ENCODE results near the gene GRK1.

The GRK1 gene

DNA sequence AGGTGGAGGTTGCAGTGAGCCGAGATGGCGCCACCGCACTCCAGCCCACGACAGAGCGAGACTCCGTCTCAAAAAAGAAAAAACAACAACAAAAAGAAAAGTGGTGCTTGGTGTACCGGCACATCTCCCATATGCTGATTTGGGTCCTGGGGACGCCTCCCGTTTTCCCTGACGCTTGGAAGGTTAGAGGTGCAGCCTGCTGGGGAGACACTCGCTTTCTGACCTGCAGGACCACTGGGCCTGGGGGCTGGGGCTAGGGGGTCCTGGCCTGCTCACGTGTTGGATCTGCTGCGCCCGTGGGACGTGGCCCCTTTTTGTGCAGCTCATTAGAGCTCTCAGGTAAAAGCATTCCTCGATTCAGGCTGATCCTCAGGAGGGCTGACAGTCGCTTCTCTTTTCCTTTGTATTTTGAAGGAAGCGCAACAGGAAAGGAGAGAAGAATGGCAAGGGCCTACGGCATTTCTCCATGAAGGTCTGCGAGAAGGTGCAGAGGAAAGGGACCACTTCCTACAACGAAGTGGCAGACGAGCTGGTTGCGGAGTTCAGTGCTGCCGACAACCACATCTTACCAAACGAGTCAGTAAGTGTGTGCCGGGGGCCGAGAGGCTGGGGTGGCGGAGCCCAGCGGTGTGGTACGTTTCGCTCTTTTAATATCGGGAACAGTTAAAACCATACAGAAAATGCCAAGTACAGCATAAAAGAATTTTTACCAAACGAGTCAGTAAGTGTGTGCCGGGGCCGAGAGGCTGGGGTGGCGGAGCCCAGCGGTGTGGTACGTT lies 34.1 kb upstream of the GRK1 start:
- ChIA-PET CTCF (no interaction called here), POLR2A (no interaction called here)
- no peak overlapping the region for H3K27ac ChIP-seq (ENCODE audit: insufficient read depth in 1 of 2, low read depth in 1 of 2, low read length in 2 of 2, poor library complexity in 1 of 2, severe bottlenecking in 2 of 2)
- no peak overlapping the region for H3K4me3 ChIP-seq (ENCODE audit: control insufficient read depth in 1 of 7, extremely low read depth in 1 of 7, insufficient read depth in 4 of 7, low read depth in 2 of 7, low read length in 6 of 7)
- H3K9me3 ChIP-seq (ENCODE audit: control extremely low read depth in 1 of 5, control insufficient read depth in 4 of 5, insufficient read depth in 2 of 5, low read depth in 1 of 5, low read length in 4 of 5) = no peaks in the 10 kb centered on the region
- no peaks in the 10 kb centered on the region for H3K27me3 ChIP-seq (replicated peaks in 2 of 5; ENCODE audit: control insufficient read depth in 4 of 5, insufficient read depth in 5 of 5, low read length in 4 of 5)
- H3K36me3 ChIP-seq (ENCODE audit: control insufficient read depth in 4 of 4, insufficient read depth in 4 of 4, low read length in 3 of 4) = peaks cover 18 to 97% (median 52%) of the 10 kb centered on the region in 4 experiments
- 96% methylated on average over 31 of the region's 38 CpGs for WGBS (ENCODE audit: insufficient coverage)
- no peak for DNase-seq
- no peaks in the 10 kb centered on the region for H3K4me1 ChIP-seq (ENCODE audit: control extremely low read depth in 1 of 4, control insufficient read depth in 4 of 4, insufficient read depth in 4 of 4, low read length in 3 of 4)

DNA sequence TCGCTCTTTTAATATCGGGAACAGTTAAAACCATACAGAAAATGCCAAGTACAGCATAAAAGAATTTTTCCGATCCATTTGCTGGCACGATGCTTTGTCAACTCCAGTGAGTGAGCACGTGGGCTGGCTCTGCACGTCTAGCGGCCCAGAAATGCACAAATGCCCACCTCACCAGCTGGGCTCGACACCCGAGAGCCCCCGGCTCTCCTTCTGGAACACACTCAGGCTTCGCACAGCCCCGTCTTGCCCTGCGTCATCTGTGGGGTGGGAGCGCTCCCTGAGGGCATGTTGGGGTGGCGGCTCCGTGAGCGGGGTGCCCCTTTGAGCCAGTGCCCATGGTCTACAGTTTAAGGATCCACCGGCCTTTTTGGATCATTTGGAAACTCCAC lies 33.5 kb upstream of the GRK1 start:
- no peaks in the 10 kb centered on the region for H3K4me1 ChIP-seq (ENCODE audit: control extremely low read depth in 1 of 4, control insufficient read depth in 4 of 4, insufficient read depth in 4 of 4, low read length in 3 of 4)
- H3K4me3 ChIP-seq (ENCODE audit: control insufficient read depth in 1 of 7, extremely low read depth in 1 of 7, insufficient read depth in 4 of 7, low read depth in 2 of 7, low read length in 6 of 7) = no peak overlapping the region
- ChIA-PET POLR2A (no interaction called here), CTCF (no interaction called here)
- H3K27ac ChIP-seq (ENCODE audit: insufficient read depth in 1 of 2, low read depth in 1 of 2, low read length in 2 of 2, poor library complexity in 1 of 2, severe bottlenecking in 2 of 2) = no peak overlapping the region
- H3K36me3 ChIP-seq (ENCODE audit: control insufficient read depth in 4 of 4, insufficient read depth in 4 of 4, low read length in 3 of 4) = peaks cover 18 to 97% (median 54%) of the 10 kb centered on the region in 4 experiments
- no peaks in the 10 kb centered on the region for H3K27me3 ChIP-seq (replicated peaks in 2 of 5; ENCODE audit: control insufficient read depth in 4 of 5, insufficient read depth in 5 of 5, low read length in 4 of 5)
- 95% methylated on average over 17 of the region's 18 CpGs for WGBS (ENCODE audit: insufficient coverage)
- DNase-seq = no peak
- H3K9me3 ChIP-seq (ENCODE audit: control extremely low read depth in 1 of 5, control insufficient read depth in 4 of 5, insufficient read depth in 2 of 5, low read depth in 1 of 5, low read length in 4 of 5) = no peaks in the 10 kb centered on the region

DNA sequence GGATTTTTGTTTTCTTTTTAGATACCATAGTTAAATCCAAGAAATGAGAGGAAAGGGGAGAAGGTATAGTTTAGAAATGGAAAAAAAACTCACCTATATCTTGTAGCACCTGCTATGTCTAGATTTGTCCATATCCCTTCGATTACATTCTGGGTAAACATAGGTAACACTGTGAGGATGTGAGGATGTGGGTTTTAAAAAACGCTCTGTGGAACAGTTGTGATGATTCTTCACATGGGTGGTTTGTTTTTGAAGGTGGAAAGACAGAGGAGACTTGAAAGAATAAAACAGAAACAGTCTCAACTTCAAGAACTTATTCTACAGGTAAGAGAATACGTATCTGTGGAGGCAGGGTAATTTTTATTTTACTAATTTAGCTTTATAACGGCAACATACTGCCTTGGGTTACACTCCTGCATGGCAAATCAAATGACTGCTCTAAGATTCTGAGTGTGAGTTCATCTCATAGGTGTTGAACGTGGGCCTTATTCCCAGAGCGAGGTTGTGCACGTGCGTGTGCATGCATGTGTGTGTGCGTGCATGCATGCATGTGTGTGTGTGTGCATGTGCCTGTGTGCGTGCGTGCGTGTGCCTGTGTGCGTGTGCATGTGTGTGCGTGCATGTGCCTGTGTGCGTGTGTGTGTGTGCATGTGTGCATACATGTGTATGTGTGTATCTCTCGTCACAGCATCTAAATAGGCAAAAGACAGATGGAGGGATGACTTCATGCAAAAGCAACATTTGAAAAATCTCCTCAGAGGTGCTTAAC lies 32.6 kb upstream of the GRK1 start:
- H3K27ac ChIP-seq (ENCODE audit: insufficient read depth in 1 of 2, low read depth in 1 of 2, low read length in 2 of 2, poor library complexity in 1 of 2, severe bottlenecking in 2 of 2) = no peak overlapping the region
- no peaks in the 10 kb centered on the region for H3K9me3 ChIP-seq (ENCODE audit: control extremely low read depth in 1 of 5, control insufficient read depth in 4 of 5, insufficient read depth in 2 of 5, low read depth in 1 of 5, low read length in 4 of 5)
- no peak overlapping the region for H3K4me3 ChIP-seq (ENCODE audit: control insufficient read depth in 1 of 7, extremely low read depth in 1 of 7, insufficient read depth in 4 of 7, low read depth in 2 of 7, low read length in 6 of 7)
- peaks cover 21 to 94% (median 52%) of the 10 kb centered on the region in 4 experiments for H3K36me3 ChIP-seq (ENCODE audit: control insufficient read depth in 4 of 4, insufficient read depth in 4 of 4, low read length in 3 of 4)
- CTCF ChIA-PET = no interaction called here
- DNase-seq = no peak
- POLR2A ChIA-PET = no interaction called here
- WGBS (ENCODE audit: insufficient coverage) = 99% methylated on average over 11 of the region's 16 CpGs
- no peaks in the 10 kb centered on the region for H3K27me3 ChIP-seq (replicated peaks in 2 of 5; ENCODE audit: control insufficient read depth in 4 of 5, insufficient read depth in 5 of 5, low read length in 4 of 5)
- no peaks in the 10 kb centered on the region for H3K4me1 ChIP-seq (ENCODE audit: control extremely low read depth in 1 of 4, control insufficient read depth in 4 of 4, insufficient read depth in 4 of 4, low read length in 3 of 4)

GRCh38 chr13:113635048-113635420 lies 32.0 kb upstream of the GRK1 start:
- no peak for DNase-seq
- POLR2A ChIA-PET = no interaction called here

DNA sequence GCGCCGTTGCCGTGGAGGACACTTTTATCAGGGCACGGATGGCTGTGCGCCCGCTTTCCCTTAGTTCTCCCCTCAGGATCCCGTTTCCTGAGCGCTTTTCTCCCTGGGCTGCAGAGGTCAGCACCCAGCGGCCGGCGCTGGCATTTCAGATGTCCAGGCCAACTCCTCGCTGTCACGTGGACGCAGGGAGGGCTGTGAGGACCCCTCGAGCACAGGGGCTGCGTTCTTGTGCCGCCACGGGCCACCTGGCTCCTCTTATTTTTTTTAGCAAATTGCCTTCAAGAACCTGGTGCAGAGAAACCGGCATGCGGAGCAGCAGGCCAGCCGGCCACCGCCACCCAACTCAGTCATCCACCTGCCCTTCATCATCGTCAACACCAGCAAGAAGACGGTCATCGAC lies 31.3 kb upstream of the GRK1 start:
- ChIA-PET CTCF (no interaction called here), POLR2A (no interaction called here)
- H3K27me3 ChIP-seq (replicated peaks in 2 of 5; ENCODE audit: control insufficient read depth in 4 of 5, insufficient read depth in 5 of 5, low read length in 4 of 5) = no peaks in the 10 kb centered on the region
- peaks cover 0 to 3% (median 0%) of the 10 kb centered on the region in 5 experiments for H3K9me3 ChIP-seq (ENCODE audit: control extremely low read depth in 1 of 5, control insufficient read depth in 4 of 5, insufficient read depth in 2 of 5, low read depth in 1 of 5, low read length in 4 of 5)
- no peak for DNase-seq
- WGBS (ENCODE audit: insufficient coverage) = 98% methylated on average over 25 of the region's 25 CpGs
- no peaks in the 10 kb centered on the region for H3K4me1 ChIP-seq (ENCODE audit: control extremely low read depth in 1 of 4, control insufficient read depth in 4 of 4, insufficient read depth in 4 of 4, low read length in 3 of 4)
- H3K4me3 ChIP-seq (ENCODE audit: control insufficient read depth in 1 of 7, extremely low read depth in 1 of 7, insufficient read depth in 4 of 7, low read depth in 2 of 7, low read length in 6 of 7) = no peak overlapping the region
- H3K27ac ChIP-seq (ENCODE audit: insufficient read depth in 1 of 2, low read depth in 1 of 2, low read length in 2 of 2, poor library complexity in 1 of 2, severe bottlenecking in 2 of 2) = no peak overlapping the region
- peaks cover 24 to 94% (median 62%) of the 10 kb centered on the region in 4 experiments for H3K36me3 ChIP-seq (ENCODE audit: control insufficient read depth in 4 of 4, insufficient read depth in 4 of 4, low read length in 3 of 4)

More at GRCh38 chr13:113635048-113635420, 32.0 kb upstream of the GRK1 start:
- no peak overlapping the region for H3K27ac ChIP-seq (ENCODE audit: insufficient read depth in 1 of 2, low read depth in 1 of 2, low read length in 2 of 2, poor library complexity in 1 of 2, severe bottlenecking in 2 of 2)
- H3K4me3 ChIP-seq (ENCODE audit: control insufficient read depth in 1 of 7, extremely low read depth in 1 of 7, insufficient read depth in 4 of 7, low read depth in 2 of 7, low read length in 6 of 7) = no peak overlapping the region
- no peaks in the 10 kb centered on the region for H3K4me1 ChIP-seq (ENCODE audit: control extremely low read depth in 1 of 4, control insufficient read depth in 4 of 4, insufficient read depth in 4 of 4, low read length in 3 of 4)
- peaks cover 24 to 94% (median 55%) of the 10 kb centered on the region in 4 experiments for H3K36me3 ChIP-seq (ENCODE audit: control insufficient read depth in 4 of 4, insufficient read depth in 4 of 4, low read length in 3 of 4)
- peaks cover 0 to 3% (median 0%) of the 10 kb centered on the region in 5 experiments for H3K9me3 ChIP-seq (ENCODE audit: control extremely low read depth in 1 of 5, control insufficient read depth in 4 of 5, insufficient read depth in 2 of 5, low read depth in 1 of 5, low read length in 4 of 5)
- no peaks in the 10 kb centered on the region for H3K27me3 ChIP-seq (replicated peaks in 2 of 5; ENCODE audit: control insufficient read depth in 4 of 5, insufficient read depth in 5 of 5, low read length in 4 of 5)
- 91% methylated on average over 7 of the region's 7 CpGs for WGBS (ENCODE audit: insufficient coverage)
- CTCF ChIA-PET = no interaction called here

- no peak for DNase-seq
- Histone ChIP-seq H3K27me3 (replicated peaks in 2 of 5; ENCODE audit: control insufficient read depth in 4 of 5, insufficient read depth in 5 of 5, low read length in 4 of 5) (no peaks in the 10 kb centered on the region), H3K4me3 (ENCODE audit: control insufficient read depth in 1 of 7, extremely low read depth in 1 of 7, insufficient read depth in 4 of 7, low read depth in 2 of 7, low read length in 6 of 7) (no peak overlapping the region), H3K27ac (ENCODE audit: insufficient read depth in 1 of 2, low read depth in 1 of 2, low read length in 2 of 2, poor library complexity in 1 of 2, severe bottlenecking in 2 of 2) (no peak overlapping the region), H3K9me3 (ENCODE audit: control extremely low read depth in 1 of 5, control insufficient read depth in 4 of 5, insufficient read depth in 2 of 5, low read depth in 1 of 5, low read length in 4 of 5) (peaks cover 0 to 3% (median 0%) of the 10 kb centered on the region in 5 experiments), H3K4me1 (ENCODE audit: control extremely low read depth in 1 of 4, control insufficient read depth in 4 of 4, insufficient read depth in 4 of 4, low read length in 3 of 4) (no peaks in the 10 kb centered on the region), H3K36me3 (ENCODE audit: control insufficient read depth in 4 of 4, insufficient read depth in 4 of 4, low read length in 3 of 4) (peaks cover 20 to 91% (median 61%) of the 10 kb centered on the region in 4 experiments)
- POLR2A ChIA-PET = no interaction called here
- CTCF ChIA-PET = no interaction called here
- WGBS (ENCODE audit: insufficient coverage) = over 99% methylated on average over 15 of the region's 24 CpGs
Observed at GRCh38 chr13:113636266-113636963, 30.6 kb upstream of the GRK1 start.

All from common myeloid progenitor, CD34-positive (primary cell).